Ishikawa (cell line): ENCODE results near the gene S1PR5.

ENCODE experiments used
- CEBPB ChIP-seq: IDR thresholded peaks from 2 replicates; pipeline ENCODE4 v1.6.1; 2012
- CREB1 ChIP-seq: IDR thresholded peaks from 2 replicates; pipeline ENCODE4 v1.6.1; 2012; ENCODE audit warnings: low read depth
- EGR1 ChIP-seq: IDR thresholded peaks from 2 replicates; pipeline ENCODE4 v1.6.1; 2012
- EP300 ChIP-seq: IDR thresholded peaks from 2 replicates; pipeline ENCODE4 v1.6.1; 2012; ENCODE audit warnings: borderline replicate concordance
- FOXM1 ChIP-seq: IDR thresholded peaks from 2 replicates; pipeline ENCODE4 v1.6.1; 2012; ENCODE audit warnings: low read depth, borderline replicate concordance
- NFIC ChIP-seq: IDR thresholded peaks from 2 replicates; pipeline ENCODE4 v1.6.1; 2012
- RAD21 ChIP-seq: IDR thresholded peaks from 2 replicates; pipeline ENCODE4 v1.6.1; 2012; ENCODE audit warnings: low read depth
- REST ChIP-seq: IDR thresholded peaks from 2 replicates; pipeline ENCODE4 v1.6.1; 2012; ENCODE audit warnings: low read depth, mild to moderate bottlenecking
- TAF1 ChIP-seq: IDR thresholded peaks from 2 replicates; pipeline ENCODE4 v1.6.1; 2012; ENCODE audit warnings: low read depth, mild to moderate bottlenecking
- TCF12 ChIP-seq: IDR thresholded peaks from 2 replicates; pipeline ENCODE4 v1.6.1; 2012; ENCODE audit warnings: low read depth
- TEAD4 ChIP-seq: IDR thresholded peaks from 2 replicates; pipeline ENCODE4 v1.6.1; 2012
- YY1 ChIP-seq: IDR thresholded peaks from 2 replicates; pipeline ENCODE4 v1.6.1; 2012; ENCODE audit warnings: low read depth
- ZBTB7A ChIP-seq: IDR thresholded peaks from 2 replicates; pipeline ENCODE4 v1.6.1; 2012; ENCODE audit warnings: low read depth
- TF ChIP-seq, protein P1 (sequence below): IDR thresholded peaks from 2 replicates; pipeline ENCODE4 v1.6.1; 2012
- TF ChIP-seq, protein P2 (sequence below): IDR thresholded peaks from 2 replicates; pipeline ENCODE4 v1.6.1; 2012

The S1PR5 gene

DNA sequence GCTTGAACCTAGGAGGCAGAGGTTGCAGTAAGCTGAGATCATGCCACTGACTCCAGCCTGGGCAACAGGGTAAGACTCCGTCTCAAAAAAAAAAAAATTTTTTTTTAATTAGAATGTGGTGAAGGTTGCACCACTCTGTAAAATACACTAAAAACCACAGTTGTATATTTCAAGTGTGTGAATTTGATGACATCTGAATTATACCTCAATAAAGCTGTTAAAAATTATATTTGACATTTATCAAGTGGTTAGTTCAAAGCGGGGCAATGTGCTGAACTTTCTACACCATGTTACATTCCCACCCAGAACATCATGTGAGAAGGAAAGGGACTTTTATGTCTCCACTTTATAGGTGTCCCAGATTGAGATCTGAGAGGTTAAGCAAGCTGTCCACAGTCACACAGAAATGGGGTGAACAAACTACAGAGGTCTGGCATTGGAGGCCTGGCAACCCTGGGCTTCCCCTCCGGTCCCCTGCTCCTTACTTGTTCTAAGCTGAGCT lies 5.9 kb upstream of the S1PR5 start:
- TF ChIP-seq TAF1 (no peak), CEBPB (no peak), FOXM1 (no peak), YY1 (no peak), TCF12 (no peak), REST (no peak), NFIC (no peak), CREB1 (no peak), EGR1 (no peak)
- TF ChIP-seq, protein P1, sequence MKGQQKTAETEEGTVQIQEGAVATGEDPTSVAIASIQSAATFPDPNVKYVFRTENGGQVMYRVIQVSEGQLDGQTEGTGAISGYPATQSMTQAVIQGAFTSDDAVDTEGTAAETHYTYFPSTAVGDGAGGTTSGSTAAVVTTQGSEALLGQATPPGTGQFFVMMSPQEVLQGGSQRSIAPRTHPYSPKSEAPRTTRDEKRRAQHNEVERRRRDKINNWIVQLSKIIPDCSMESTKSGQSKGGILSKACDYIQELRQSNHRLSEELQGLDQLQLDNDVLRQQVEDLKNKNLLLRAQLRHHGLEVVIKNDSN, result no peak

DNA sequence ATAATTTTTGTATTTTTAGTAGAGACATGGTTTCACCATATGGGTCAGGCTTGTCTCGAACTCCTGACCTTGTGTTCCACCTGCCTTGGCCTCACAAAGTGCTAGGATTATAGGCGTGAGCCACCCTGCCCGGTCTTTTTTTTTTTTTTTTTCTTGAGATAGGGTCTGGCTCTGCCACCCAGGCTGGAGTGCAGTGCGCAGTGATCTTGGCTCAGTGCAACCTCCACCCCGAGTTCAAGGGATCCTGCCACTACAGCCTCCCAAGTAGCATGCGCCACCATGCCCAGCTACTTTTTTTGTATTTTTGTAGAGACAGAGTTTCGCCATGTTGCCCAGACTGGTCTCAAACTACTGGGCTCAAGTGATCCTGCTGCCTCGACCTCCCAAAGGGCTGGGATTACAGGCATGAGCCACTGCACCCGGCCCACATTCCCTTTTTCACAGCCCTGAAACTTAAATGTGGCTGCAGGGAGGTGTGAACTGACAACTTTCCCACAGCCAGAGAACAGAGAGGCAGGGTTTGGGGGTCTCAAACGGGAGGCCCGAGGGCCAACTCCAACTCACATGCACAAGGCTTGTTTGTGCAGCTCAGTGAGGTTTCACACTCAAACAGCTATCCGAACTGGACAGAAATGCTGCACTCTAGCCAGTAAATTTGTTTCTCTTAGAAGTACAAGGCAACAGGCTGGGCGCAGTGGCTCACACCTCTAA lies 4.4 kb upstream of the S1PR5 start:
- TF ChIP-seq NFIC (no peak), EP300 (no peak), REST (no peak), CREB1 (no peak), FOXM1 (no peak), TEAD4 (no peak)
- TF ChIP-seq, protein P1, result no peak
- TF ChIP-seq, protein P2, sequence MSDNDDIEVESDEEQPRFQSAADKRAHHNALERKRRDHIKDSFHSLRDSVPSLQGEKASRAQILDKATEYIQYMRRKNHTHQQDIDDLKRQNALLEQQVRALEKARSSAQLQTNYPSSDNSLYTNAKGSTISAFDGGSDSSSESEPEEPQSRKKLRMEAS, result no peak

- TF ChIP-seq YY1, result no peak
- no peak for TF ChIP-seq REST
- 0 out of 2 replicates have a peak, but pooled peaks have one; percentile 23 for TF ChIP-seq TEAD4
- TF ChIP-seq TAF1, result no peak
- no peak for TF ChIP-seq EGR1
- TF ChIP-seq CREB1, result no peak
- no peak for TF ChIP-seq CEBPB
- no peak for TF ChIP-seq ZBTB7A
- no peak for TF ChIP-seq RAD21
- TF ChIP-seq TCF12, result no peak
- TF ChIP-seq, protein P2, result 0 out of 2 replicates have a peak, but pooled peaks have one; percentile 33
- no peak for TF ChIP-seq FOXM1
- TF ChIP-seq, protein P1, result no peak
- peak; percentile 56 for TF ChIP-seq NFIC
- no peak for TF ChIP-seq EP300
These were observed 3.5 kb upstream of the S1PR5 start for GRCh38 chr19:10520652-10521318.

DNA sequence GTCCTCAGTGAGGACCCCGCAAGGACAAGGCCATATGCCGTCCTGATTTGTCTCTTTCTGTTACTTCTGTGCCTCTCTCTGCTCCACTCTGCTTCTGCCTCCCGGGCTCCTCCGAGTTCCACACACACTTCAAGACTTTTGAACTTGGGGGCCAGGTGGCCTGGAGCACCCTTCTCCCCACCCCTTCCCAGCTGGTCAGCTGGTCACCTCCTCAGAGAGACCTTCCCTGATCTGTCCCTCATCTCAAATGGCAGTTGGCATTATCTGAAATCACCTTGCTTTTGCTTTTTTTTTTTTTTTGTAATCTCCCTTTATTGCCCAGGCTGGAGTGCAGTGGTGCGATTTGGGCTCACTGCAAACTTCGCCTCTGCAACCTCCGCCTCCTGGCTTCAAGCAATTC lies 2.2 kb upstream of the S1PR5 start:
- TF ChIP-seq, protein P2, result no peak
- no peak for TF ChIP-seq TAF1
- no peak for TF ChIP-seq RAD21
- TF ChIP-seq REST, result no peak
- TF ChIP-seq TEAD4, result no peak
- TF ChIP-seq ZBTB7A, result no peak
- TF ChIP-seq EGR1, result no peak
- TF ChIP-seq NFIC, result no peak
